ENCODE data around the gene HAUS7. TPM values are rescaled to one million over a fixed set of nuclear protein-coding genes. Genes with fewer than 3 reads are reported as not detected.

Gene HAUS7
- total RNA-seq, 2 experiments from 2014 or later: 24.4 to 25.6 TPM

DNA sequence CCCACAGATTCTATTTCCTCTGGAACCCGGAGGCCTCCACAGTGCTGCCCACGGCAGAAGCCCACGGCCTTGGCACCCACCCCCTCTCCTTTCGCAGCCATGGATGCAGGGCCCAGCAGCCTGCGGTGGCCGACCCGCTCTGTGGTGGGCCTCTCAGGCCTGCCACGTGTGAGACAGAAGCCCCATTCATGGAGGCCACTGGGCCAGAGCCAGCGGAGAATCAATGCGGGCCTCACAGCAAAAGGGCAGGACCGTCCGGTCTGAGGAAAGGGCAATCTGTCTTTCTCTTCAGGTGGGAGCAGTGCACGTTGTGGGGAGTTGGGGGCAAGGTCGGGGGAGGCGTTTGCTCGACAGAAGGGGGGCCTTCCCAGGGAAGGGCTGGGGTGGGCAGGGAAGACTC is 8.4 kb upstream of the HAUS7 start:
- Histone ChIP-seq H3K27ac (ENCODE audit: low read depth in 1 of 2, low read length in 2 of 2) (no peak overlapping the region), H3K9me3 (ENCODE audit: control insufficient read depth in 1 of 2, insufficient read depth in 1 of 2, low read length in 2 of 2) (no peaks in the 10 kb centered on the region), H3K36me3 (ENCODE audit: insufficient read depth, low read length) (no peaks in the 10 kb centered on the region), H3K4me3 (ENCODE audit: low read length) (no peak overlapping the region), H3K27me3 (ENCODE audit: control insufficient read depth in 1 of 2, insufficient read depth in 2 of 2, low read length in 2 of 2) (no peaks in the 10 kb centered on the region), H3K4me1 (ENCODE audit: insufficient read depth, low read length) (peaks cover 14% of the 10 kb centered on the region)
- Mint-ChIP-seq H3K4me3 (no peak overlapping the region), H3K27ac (no peak overlapping the region), H3K4me1 (ENCODE audit: low read depth) (no peaks in the 10 kb centered on the region), H3K9me3 (no peaks in the 10 kb centered on the region), H3K36me3 (ENCODE audit: low read depth) (no peaks in the 10 kb centered on the region), H3K27me3 (no peaks in the 10 kb centered on the region)
- ChIA-PET CTCF (no interaction called here), POLR2A (no interaction called here)
- intact Hi-C loops (cut with DNase I, micrococcal nuclease): no loop called here
- TF ChIP-seq, protein P1, sequence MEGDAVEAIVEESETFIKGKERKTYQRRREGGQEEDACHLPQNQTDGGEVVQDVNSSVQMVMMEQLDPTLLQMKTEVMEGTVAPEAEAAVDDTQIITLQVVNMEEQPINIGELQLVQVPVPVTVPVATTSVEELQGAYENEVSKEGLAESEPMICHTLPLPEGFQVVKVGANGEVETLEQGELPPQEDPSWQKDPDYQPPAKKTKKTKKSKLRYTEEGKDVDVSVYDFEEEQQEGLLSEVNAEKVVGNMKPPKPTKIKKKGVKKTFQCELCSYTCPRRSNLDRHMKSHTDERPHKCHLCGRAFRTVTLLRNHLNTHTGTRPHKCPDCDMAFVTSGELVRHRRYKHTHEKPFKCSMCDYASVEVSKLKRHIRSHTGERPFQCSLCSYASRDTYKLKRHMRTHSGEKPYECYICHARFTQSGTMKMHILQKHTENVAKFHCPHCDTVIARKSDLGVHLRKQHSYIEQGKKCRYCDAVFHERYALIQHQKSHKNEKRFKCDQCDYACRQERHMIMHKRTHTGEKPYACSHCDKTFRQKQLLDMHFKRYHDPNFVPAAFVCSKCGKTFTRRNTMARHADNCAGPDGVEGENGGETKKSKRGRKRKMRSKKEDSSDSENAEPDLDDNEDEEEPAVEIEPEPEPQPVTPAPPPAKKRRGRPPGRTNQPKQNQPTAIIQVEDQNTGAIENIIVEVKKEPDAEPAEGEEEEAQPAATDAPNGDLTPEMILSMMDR (IDR thresholded peaks at IDR 0.05): no peak
- no peak for ATAC-seq (ENCODE audit: poor library complexity)
- DNase-seq: no peak

- intact Hi-C loops (cut with DNase I, micrococcal nuclease): no loop called here
- H3K4me3 Mint-ChIP-seq: no peak overlapping the region
- Histone ChIP-seq H3K36me3 (ENCODE audit: insufficient read depth, low read length) (no peaks in the 10 kb centered on the region), H3K27me3 (ENCODE audit: control insufficient read depth in 1 of 2, insufficient read depth in 2 of 2, low read length in 2 of 2) (no peaks in the 10 kb centered on the region), H3K27ac (ENCODE audit: low read depth in 1 of 2, low read length in 2 of 2) (no peak overlapping the region), H3K4me3 (ENCODE audit: low read length) (no peak overlapping the region), H3K4me1 (ENCODE audit: insufficient read depth, low read length) (peaks cover 15% of the 10 kb centered on the region), H3K9me3 (ENCODE audit: control insufficient read depth in 1 of 2, insufficient read depth in 1 of 2, low read length in 2 of 2) (no peaks in the 10 kb centered on the region)
- TF ChIP-seq, protein P1 (IDR thresholded peaks at IDR 0.05): no peak
- DNase-seq (no peak), ATAC-seq (ENCODE audit: poor library complexity) (no peak)
- H3K27ac Mint-ChIP-seq: no peak overlapping the region
- H3K9me3 Mint-ChIP-seq: no peaks in the 10 kb centered on the region
- no peaks in the 10 kb centered on the region for H3K4me1 Mint-ChIP-seq (ENCODE audit: low read depth)
- no peaks in the 10 kb centered on the region for H3K27me3 Mint-ChIP-seq
- ChIA-PET POLR2A (no interaction called here), CTCF (no interaction called here)
- no peaks in the 10 kb centered on the region for H3K36me3 Mint-ChIP-seq (ENCODE audit: low read depth)
Observed at GRCh38 chrX:153477901-153478300, 7.5 kb upstream of the HAUS7 start.

- Mint-ChIP-seq H3K4me3 (no peak overlapping the region), H3K9me3 (no peaks in the 10 kb centered on the region), H3K4me1 (ENCODE audit: low read depth) (no peaks in the 10 kb centered on the region), H3K27me3 (no peaks in the 10 kb centered on the region), H3K27ac (no peak overlapping the region), H3K36me3 (ENCODE audit: low read depth) (no peaks in the 10 kb centered on the region)
- CTCF ChIA-PET: no interaction called here
- TF ChIP-seq, protein P1 (IDR thresholded peaks at IDR 0.05): no peak
- POLR2A ChIA-PET: no interaction called here
- no peak overlapping the region for H3K4me3 ChIP-seq (ENCODE audit: low read length)
- H3K27me3 ChIP-seq (ENCODE audit: control insufficient read depth in 1 of 2, insufficient read depth in 2 of 2, low read length in 2 of 2): no peaks in the 10 kb centered on the region
- intact Hi-C loops (cut with DNase I, micrococcal nuclease): no loop called here
- no peaks in the 10 kb centered on the region for H3K9me3 ChIP-seq (ENCODE audit: control insufficient read depth in 1 of 2, insufficient read depth in 1 of 2, low read length in 2 of 2)
- no peaks in the 10 kb centered on the region for H3K36me3 ChIP-seq (ENCODE audit: insufficient read depth, low read length)
- H3K4me1 ChIP-seq (ENCODE audit: insufficient read depth, low read length): peaks cover 15% of the 10 kb centered on the region
- no peak overlapping the region for H3K27ac ChIP-seq (ENCODE audit: low read depth in 1 of 2, low read length in 2 of 2)
- no peak for DNase-seq
- no peak for ATAC-seq (ENCODE audit: poor library complexity)
Observed at GRCh38 chrX:153477364-153477857, 7.0 kb upstream of the HAUS7 start.
